GM18519 (cell line): Measurements from ENCODE around the gene PLXND1.
"Not testable (repeated sequence)": the region's sequence is repeated elsewhere in the genome, so short reads cannot be mapped to it uniquely, and the experiment has no call there.

Experiments used
- ATAC-seq: cut with Tn5 transposase; IDR thresholded peaks from one replicate; pipeline ENCODE4 v1.9.1; 2021; ENCODE audit warnings: mild to moderate bottlenecking, moderate library complexity; ENCODE audit not compliant: unreplicated experiment, low FRiP score

Gene PLXND1

DNA sequence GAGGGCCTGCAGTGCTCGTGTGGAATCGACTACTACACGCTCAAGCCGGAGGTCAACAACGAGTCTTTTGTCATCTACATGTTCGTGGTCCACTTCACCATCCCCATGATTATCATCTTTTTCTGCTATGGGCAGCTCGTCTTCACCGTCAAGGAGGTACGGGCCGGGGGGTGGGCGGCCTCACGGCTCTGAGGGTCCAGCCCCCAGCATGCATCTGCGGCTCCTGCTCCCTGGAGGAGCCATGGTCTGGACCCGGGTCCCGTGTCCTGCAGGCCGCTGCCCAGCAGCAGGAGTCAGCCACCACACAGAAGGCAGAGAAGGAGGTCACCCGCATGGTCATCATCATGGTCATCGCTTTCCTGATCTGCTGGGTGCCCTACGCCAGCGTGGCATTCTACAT is 74.2 kb downstream of the PLXND1 start:
- ATAC-seq = no peak

GRCh38 chr3:129531699-129532098 is 74.8 kb downstream of the PLXND1 start:
- no peak for ATAC-seq

DNA sequence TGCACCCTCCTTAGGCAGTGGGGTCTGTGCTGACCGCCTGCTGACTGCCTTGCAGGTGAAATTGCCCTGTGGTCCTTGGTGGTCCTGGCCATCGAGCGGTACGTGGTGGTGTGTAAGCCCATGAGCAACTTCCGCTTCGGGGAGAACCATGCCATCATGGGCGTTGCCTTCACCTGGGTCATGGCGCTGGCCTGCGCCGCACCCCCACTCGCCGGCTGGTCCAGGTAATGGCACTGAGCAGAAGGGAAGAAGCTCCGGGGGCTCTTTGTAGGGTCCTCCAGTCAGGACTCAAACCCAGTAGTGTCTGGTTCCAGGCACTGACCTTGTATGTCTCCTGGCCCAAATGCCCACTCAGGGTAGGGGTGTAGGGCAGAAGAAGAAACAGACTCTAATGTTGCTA is 75.7 kb downstream of the PLXND1 start:
- ATAC-seq = no peak

DNA sequence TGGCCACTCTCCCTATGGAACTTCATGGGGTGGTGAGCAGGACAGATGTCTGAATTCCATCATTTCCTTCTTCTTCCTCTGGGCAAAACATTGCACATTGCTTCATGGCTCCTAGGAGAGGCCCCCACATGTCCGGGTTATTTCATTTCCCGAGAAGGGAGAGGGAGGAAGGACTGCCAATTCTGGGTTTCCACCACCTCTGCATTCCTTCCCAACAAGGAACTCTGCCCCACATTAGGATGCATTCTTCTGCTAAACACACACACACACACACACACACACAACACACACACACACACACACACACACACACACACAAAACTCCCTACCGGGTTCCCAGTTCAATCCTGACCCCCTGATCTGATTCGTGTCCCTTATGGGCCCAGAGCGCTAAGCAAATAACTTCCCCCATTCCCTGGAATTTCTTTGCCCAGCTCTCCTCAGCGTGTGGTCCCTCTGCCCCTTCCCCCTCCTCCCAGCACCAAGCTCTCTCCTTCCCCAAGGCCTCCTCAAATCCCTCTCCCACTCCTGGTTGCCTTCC is 76.2 kb downstream of the PLXND1 start:
- ATAC-seq = no peak

- no peak for ATAC-seq
Measured at GRCh38 chr3:129529436-129530210, 76.9 kb downstream of the PLXND1 start.

DNA sequence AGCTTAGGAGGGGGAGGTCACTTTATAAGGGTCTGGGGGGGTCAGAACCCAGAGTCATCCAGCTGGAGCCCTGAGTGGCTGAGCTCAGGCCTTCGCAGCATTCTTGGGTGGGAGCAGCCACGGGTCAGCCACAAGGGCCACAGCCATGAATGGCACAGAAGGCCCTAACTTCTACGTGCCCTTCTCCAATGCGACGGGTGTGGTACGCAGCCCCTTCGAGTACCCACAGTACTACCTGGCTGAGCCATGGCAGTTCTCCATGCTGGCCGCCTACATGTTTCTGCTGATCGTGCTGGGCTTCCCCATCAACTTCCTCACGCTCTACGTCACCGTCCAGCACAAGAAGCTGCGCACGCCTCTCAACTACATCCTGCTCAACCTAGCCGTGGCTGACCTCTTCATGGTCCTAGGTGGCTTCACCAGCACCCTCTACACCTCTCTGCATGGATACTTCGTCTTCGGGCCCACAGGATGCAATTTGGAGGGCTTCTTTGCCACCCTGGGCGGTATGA is 77.8 kb downstream of the PLXND1 start, which contains the start of gene RHO:
Gene RHO, plus strand, starts transcription at position 51 of the 512 bp plus-strand sequence. Its CDS starts 95 bp downstream, at position 146.
- ATAC-seq = no peak

DNA sequence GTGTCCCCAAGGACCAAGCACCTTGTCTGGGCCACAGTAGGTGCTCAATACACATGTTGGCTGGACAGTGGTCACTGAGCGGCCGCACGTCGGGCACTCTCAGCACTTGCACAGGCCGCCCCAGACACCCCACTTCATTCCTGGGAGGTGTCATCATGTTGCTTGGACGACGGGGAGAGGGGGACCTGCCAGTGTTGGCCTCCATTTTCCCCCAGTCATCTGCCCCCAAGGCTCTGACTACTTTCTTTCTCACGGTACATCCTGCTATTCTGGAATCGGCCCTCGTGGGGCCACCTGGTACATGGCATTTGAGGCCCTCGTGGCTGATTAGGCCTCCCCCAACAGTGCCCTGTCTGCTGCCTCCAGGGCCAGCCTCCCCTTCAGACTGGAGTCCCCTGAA is 79.2 kb downstream of the PLXND1 start:
- ATAC-seq = no peak

DNA sequence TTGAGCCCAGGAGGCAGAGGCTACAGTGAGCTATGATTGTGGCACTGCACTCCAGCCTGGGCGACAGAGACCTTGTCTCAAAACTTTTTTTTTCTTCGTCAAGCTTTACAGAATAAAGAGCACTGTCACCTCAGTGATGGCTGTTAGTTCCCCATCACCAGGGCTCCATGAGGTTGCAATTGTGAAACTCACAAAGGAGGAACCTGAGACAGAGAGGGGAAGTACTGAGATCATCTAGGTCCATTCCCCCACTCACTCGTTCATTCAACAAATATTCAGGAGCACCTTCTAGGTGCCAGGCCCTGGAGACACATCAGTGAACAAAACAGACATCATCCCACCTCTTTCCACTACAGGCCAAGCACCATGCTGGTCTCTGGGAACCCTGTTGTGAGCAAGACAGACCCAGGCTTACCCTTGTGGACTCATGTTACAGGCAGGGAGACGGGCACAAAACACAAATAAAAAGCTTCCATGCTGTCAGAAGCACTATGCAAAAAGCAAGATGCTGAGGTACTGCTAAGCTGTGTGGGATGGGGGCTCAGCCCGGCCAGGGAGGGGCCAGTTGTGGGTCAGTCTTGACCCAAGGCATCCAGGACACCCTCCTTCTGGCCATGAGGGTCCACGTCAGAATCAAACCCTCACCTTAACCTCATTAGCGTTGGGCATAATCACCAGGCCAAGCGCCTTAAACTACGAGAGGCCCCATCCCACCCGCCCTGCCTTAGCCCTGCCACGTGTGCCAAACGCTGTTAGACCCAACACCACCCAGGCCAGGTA is 80.2 kb downstream of the PLXND1 start:
- ATAC-seq = peak; percentile 70

GRCh38 chr3:129525341-129525968 is 81.0 kb downstream of the PLXND1 start:
- ATAC-seq = no peak

GRCh38 chr3:129524081-129524480 is 82.4 kb downstream of the PLXND1 start:
- ATAC-seq = no peak

DNA sequence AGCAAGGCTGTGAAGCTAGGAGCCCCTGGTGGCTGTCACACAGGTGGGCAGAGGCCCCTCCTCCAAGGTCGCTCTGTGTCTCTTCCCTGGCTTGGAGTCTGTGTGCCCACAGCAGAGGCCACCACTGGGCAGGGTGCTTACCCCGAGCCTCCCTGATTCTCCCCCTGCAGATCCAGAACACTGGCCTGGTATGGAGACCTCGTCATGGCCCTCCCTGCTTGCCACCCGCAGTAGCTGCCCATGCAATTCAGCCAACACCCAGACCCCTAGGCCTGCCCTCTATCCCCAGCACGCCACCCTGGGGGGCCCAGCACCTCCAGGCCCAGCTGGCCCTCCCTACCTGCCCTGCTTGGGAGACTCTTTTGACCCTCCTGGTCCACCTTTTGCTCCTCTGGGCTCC is 83.5 kb downstream of the PLXND1 start:
- no peak for ATAC-seq

- no peak for ATAC-seq
Measured at GRCh38 chr3:129521611-129522010, 84.9 kb downstream of the PLXND1 start.

DNA sequence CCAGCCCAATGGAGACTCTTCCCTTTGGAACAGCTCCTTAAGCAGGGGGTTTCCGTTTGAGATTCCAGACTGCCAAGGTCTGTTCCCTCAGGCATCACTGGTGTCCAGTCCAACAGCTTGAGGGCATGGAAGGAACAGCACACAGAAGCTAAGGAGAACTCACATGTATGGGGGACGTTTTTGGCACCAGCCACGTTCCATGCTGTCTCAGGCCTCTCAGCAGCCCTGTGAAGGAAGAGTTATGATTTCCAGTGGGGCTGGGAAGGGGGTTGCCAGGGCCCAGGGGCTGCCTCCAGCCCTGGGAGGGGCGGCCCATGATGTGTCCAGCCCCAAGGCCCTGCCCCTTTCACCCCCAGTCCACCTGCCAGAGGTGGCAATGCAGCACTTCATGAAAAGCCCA is 85.5 kb downstream of the PLXND1 start:
- no peak for ATAC-seq

GRCh38 chr3:129519896-129520715 is 86.4 kb downstream of the PLXND1 start:
- no peak for ATAC-seq

DNA sequence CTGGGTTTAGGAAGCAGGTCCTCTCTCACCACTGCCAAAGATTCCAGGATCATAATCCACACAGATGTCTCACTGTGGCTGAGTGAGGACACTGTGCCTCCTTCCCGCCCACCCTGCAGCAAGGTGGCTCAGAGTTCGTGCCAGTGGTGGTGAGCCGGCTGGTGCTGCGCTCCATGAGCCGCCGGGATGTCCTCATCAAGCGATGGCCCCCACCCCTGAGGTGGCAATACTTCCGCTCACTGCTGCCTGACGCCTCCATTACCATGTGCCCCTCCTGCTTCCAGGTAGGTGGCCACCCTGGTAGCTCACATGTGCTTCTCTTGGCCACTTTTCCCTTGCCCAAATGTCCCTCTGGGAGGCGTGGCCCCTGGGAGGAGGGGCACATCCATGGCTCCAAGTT is 87.0 kb downstream of the PLXND1 start:
- ATAC-seq = no peak

- no peak for ATAC-seq
Measured at GRCh38 chr3:129518581-129518980, 87.9 kb downstream of the PLXND1 start.

GRCh38 chr3:129518038-129518561 is 88.4 kb downstream of the PLXND1 start:
- no peak for ATAC-seq

GRCh38 chr3:129517516-129517915 is 89.0 kb downstream of the PLXND1 start:
- ATAC-seq = no peak

DNA sequence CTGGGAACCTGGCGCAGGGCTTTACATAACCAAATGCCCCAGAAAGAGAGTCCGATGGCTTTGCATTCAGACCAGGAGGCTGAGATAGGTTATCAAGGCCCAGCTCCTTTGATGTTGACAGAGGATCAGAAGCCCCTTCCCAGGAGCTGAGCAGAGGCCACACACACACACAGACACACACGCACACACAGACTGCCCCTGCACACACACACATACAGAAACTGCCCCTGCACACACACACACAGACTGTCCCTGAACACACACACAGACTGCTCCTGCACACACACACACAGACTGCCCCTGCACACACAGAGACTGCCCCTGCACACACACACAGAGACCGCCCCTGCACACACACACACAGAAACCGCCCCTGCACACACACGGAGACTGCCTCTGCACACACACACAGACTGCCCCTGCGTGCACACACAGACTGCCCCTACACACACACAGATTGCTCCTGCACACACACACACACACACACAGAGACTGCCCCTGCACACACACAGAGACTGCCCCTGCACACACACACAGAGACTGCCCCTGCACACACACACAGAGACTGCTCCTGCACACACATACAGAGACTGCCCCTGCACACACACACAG is 90.5 kb downstream of the PLXND1 start:
- not testable (repeated sequence) for ATAC-seq
